Endodermal cell (in vitro differentiated cells): ENCODE measurements around the gene ASCC1. TPM values are rescaled to one million over a fixed set of nuclear protein-coding genes. Genes with fewer than 3 reads are reported as not detected.

Experiments
- DNase-seq: peaks from one replicate; pipeline ENCODE4 v3.0.0-alpha.2; 2017
- H3K27ac ChIP-seq: 2 replicates; pipeline ENCODE4 v1.5.1; 2013; ENCODE audit warnings: mild to moderate bottlenecking, low read depth, low read length, moderate library complexity
- H3K27me3 ChIP-seq: 2 replicates; pipeline ENCODE4 v1.6.1; 2013; ENCODE audit warnings: mild to moderate bottlenecking, low read length, moderate library complexity; ENCODE audit not compliant: insufficient read depth, control insufficient read depth, poor library complexity, severe bottlenecking
- H3K36me3 ChIP-seq: 2 replicates; pipeline ENCODE4 v1.7.0; 2013; ENCODE audit warnings: mild to moderate bottlenecking, low read length, moderate library complexity; ENCODE audit not compliant: control insufficient read depth, insufficient read depth
- H3K4me1 ChIP-seq: one replicate; pipeline ENCODE4 v1.7.0; 2013; ENCODE audit warnings: low read length; ENCODE audit not compliant: control insufficient read depth, insufficient read depth
- H3K4me3 ChIP-seq: 2 replicates; pipeline ENCODE4 v1.5.1; 2013; ENCODE audit warnings: mild to moderate bottlenecking, low read length, moderate library complexity
- H3K9ac ChIP-seq: 2 replicates; pipeline ENCODE4 v1.6.1; 2013; ENCODE audit warnings: mild to moderate bottlenecking, low read length, moderate library complexity; ENCODE audit not compliant: poor library complexity, severe bottlenecking; ENCODE audit errors: extremely low read depth
- H3K9me3 ChIP-seq: 2 replicates; pipeline ENCODE4 v1.6.1; 2013; ENCODE audit warnings: mild to moderate bottlenecking, low read length, moderate library complexity; ENCODE audit not compliant: control insufficient read depth
- H3K27ac Mint-ChIP-seq: 2 replicates; pipeline ENCODE4 v1.8.0; 2020; ENCODE audit warnings: mixed read lengths
- H3K27me3 Mint-ChIP-seq: 2 replicates; pipeline ENCODE4 v1.8.0; 2021; ENCODE audit warnings: mild to moderate bottlenecking, mixed read lengths; ENCODE audit not compliant: insufficient read depth
- H3K36me3 Mint-ChIP-seq: 2 replicates; pipeline ENCODE4 v1.8.0; 2020; ENCODE audit warnings: low read depth, mixed read lengths
- H3K4me1 Mint-ChIP-seq: 2 replicates; pipeline ENCODE4 v1.8.0; 2020; ENCODE audit warnings: mixed read lengths
- H3K4me3 Mint-ChIP-seq: 2 replicates; pipeline ENCODE4 v1.8.0; 2020; ENCODE audit warnings: mild to moderate bottlenecking, moderate library complexity, mixed read lengths
- H3K9me3 Mint-ChIP-seq: 2 replicates; pipeline ENCODE4 v1.8.0; 2020; ENCODE audit warnings: mild to moderate bottlenecking, mixed read lengths
- CTCF ChIP-seq: fragments of 200-600 bp; sonication (generic); conservative IDR thresholded peaks from 2 replicates; pipeline ENCODE4 v1.5.0; 2021; ENCODE audit warnings: antibody characterized with exemption, mild to moderate bottlenecking
- whole genome bisulfite sequencing, 2 experiments: methylation state at CpG; one replicate each; pipeline versions ENCODE4 v1.1.5 to v1.1.7; 2013; ENCODE audit warnings: missing lambda C conversion rate in 2 of 2, mixed read lengths in 1 of 2; ENCODE audit not compliant: insufficient coverage in 1 of 2, insufficient read length in 1 of 2; 5-methylcytosine and 5-hydroxymethylcytosine counted together
- total RNA-seq, 2 donors: library from RNA; stranded (reverse); fragmentation: NEBNext Ultra II Directional in 1 of 2; extraction: Animal tissue kit (Norgen Biotek cat#: 25700) in 1 of 2; gene quantifications; 2 replicates in 1 of 2; 3 replicates in 1 of 2; pipeline ENCODE4 v1.2.1, GENCODE V29; 2021

Gene ASCC1
- total RNA-seq, 2 donors from 2014 or later: 29.2 to 34.0 TPM

GRCh38 chr10:72253578-72253977, 37.5 kb upstream of the ASCC1 start:
- Histone ChIP-seq H3K4me3 (no peak overlapping the region), H3K4me1 (peaks cover 4% of the 10 kb centered on the region), H3K9me3 (no peaks in the 10 kb centered on the region), H3K9ac (no peak overlapping the region), H3K27ac (no peak overlapping the region), H3K36me3 (no peaks in the 10 kb centered on the region), H3K27me3 (no peaks in the 10 kb centered on the region)
- no peaks in the 10 kb centered on the region for H3K27me3 Mint-ChIP-seq
- peaks cover 31% of the 10 kb centered on the region for H3K4me1 Mint-ChIP-seq
- no peak overlapping the region for H3K4me3 Mint-ChIP-seq
- WGBS, 2 experiments: 94 to 98% methylated on average over 6 to 7 of the region's 7 CpGs
- no peaks in the 10 kb centered on the region for H3K9me3 Mint-ChIP-seq
- DNase-seq: no peak
- no peak for TF ChIP-seq CTCF
- H3K27ac Mint-ChIP-seq: no peak overlapping the region
- H3K36me3 Mint-ChIP-seq: no peaks in the 10 kb centered on the region

GRCh38 chr10:72252972-72253371, 36.9 kb upstream of the ASCC1 start:
- no peaks in the 10 kb centered on the region for H3K9me3 ChIP-seq
- no peak for TF ChIP-seq CTCF
- Mint-ChIP-seq H3K4me1 (peaks cover 37% of the 10 kb centered on the region), H3K27me3 (no peaks in the 10 kb centered on the region), H3K36me3 (no peaks in the 10 kb centered on the region), H3K9me3 (no peaks in the 10 kb centered on the region), H3K27ac (no peak overlapping the region), H3K4me3 (no peak overlapping the region)
- WGBS, 2 experiments: 93% methylated on average over 3 of the region's 3 CpGs
- no peak for DNase-seq
- H3K27ac ChIP-seq: no peak overlapping the region
- H3K27me3 ChIP-seq: no peaks in the 10 kb centered on the region
- H3K9ac ChIP-seq: no peak overlapping the region
- H3K4me1 ChIP-seq: peaks cover 8% of the 10 kb centered on the region
- no peaks in the 10 kb centered on the region for H3K36me3 ChIP-seq
- no peak overlapping the region for H3K4me3 ChIP-seq

- DNase-seq: no peak
- 89 to 100% methylated on average over 1 to 4 of the region's 6 CpGs for WGBS, 2 experiments
- H3K4me3 ChIP-seq: no peak overlapping the region
- H3K4me3 Mint-ChIP-seq: no peak overlapping the region
- H3K36me3 Mint-ChIP-seq: no peaks in the 10 kb centered on the region
- no peaks in the 10 kb centered on the region for H3K9me3 Mint-ChIP-seq
- H3K4me1 ChIP-seq: peaks cover 8% of the 10 kb centered on the region
- H3K36me3 ChIP-seq: no peaks in the 10 kb centered on the region
- H3K27ac ChIP-seq: no peak overlapping the region
- TF ChIP-seq CTCF: no peak
- H3K27ac Mint-ChIP-seq: no peak overlapping the region
- no peaks in the 10 kb centered on the region for H3K27me3 ChIP-seq
- H3K9me3 ChIP-seq: no peaks in the 10 kb centered on the region
- H3K27me3 Mint-ChIP-seq: no peaks in the 10 kb centered on the region
- H3K4me1 Mint-ChIP-seq: peaks cover 35% of the 10 kb centered on the region
- no peak overlapping the region for H3K9ac ChIP-seq
Measured at GRCh38 chr10:72251635-72252034, 35.6 kb upstream of the ASCC1 start.
